Cardiac muscle cell (in vitro differentiated cells and primary cell): ENCODE results near the gene OTOF. TPM values are rescaled to one million over a fixed set of nuclear protein-coding genes. Genes with fewer than 3 reads are reported as not detected.

ENCODE experiments used
- DNase-seq, 2 donors: peaks; one replicate each; pipeline versions ENCODE4 v3.0.0 to v3.0.0-alpha.2; 2010 to 2017; ENCODE audit warnings: low read depth in 1 of 2, low spot score in 1 of 2
- H3K27ac ChIP-seq: fragments of 200-600 bp; sonication (generic); 2 replicates; pipeline ENCODE4 v1.5.1; 2016
- H3K27me3 ChIP-seq: fragments of 200-600 bp; sonication (generic); 2 replicates; pipeline ENCODE4 v1.6.0; 2016; ENCODE audit warnings: control low read depth
- H3K36me3 ChIP-seq: fragments of 200-600 bp; sonication (generic); 2 replicates; pipeline ENCODE4 v1.5.1; 2016; ENCODE audit warnings: control low read depth
- H3K4me1 ChIP-seq: fragments of 200-600 bp; sonication (generic); 2 replicates; pipeline ENCODE4 v1.8.1; 2017; ENCODE audit warnings: low read depth, mild to moderate bottlenecking, mixed run types
- H3K4me3 ChIP-seq: fragments of 200-600 bp; sonication (generic); 2 replicates; pipeline ENCODE4 v1.5.1; 2016; ENCODE audit warnings: mild to moderate bottlenecking
- H3K9me3 ChIP-seq: fragments of 200-600 bp; sonication (generic); 2 replicates; pipeline ENCODE4 v1.5.1; 2017; ENCODE audit warnings: low read depth, mild to moderate bottlenecking, control low read depth
- polyA plus RNA-seq: library from polyadenylated mRNA; unstranded; fragments of >200 nt; fragmentation: Nextera tagmentation; extraction: Ambion mirVana; gene quantifications from 2 replicates; pipeline ENCODE4 v1.2.1, GENCODE V29; 2016
- total RNA-seq: library from RNA; depleted of rRNA; stranded (reverse); fragments of >200 nt; gene quantifications from 2 replicates; pipeline ENCODE4 v1.2.3, GENCODE V29; 2016
- TF ChIP-seq, protein P1 (sequence below): IDR thresholded peaks from 2 replicates; pipeline ENCODE4 v1.5.1; 2012; ENCODE audit warnings: low read depth, mild to moderate bottlenecking, low read length

The OTOF gene
- total and polyA plus RNA-seq, 2 experiments from 2014 or later: not detected

DNA sequence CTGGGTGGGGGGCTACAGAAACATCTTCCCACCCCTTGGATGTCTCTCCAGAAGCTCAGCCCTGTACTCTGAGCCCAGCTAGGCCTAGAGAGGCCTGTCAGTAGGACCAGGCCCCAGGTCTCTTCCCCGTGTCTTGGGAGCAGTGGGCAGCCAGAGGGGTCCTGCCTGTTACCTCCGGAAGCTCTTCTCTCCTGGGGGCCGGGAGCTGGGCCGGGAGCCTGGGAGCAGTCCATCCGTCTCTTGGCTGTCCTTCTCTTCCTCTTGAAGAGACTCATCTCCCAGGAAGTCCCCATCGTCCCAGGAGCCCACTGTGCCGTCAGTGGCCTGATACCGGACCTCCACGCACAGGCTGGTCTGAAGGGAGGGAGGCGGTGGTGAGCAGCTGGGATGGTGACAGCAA lies 38.3 kb upstream of the OTOF start:
- H3K9me3 ChIP-seq: no peaks in the 10 kb centered on the region
- DNase-seq: no peak
- no peak overlapping the region for H3K27ac ChIP-seq
- TF ChIP-seq, protein P1, sequence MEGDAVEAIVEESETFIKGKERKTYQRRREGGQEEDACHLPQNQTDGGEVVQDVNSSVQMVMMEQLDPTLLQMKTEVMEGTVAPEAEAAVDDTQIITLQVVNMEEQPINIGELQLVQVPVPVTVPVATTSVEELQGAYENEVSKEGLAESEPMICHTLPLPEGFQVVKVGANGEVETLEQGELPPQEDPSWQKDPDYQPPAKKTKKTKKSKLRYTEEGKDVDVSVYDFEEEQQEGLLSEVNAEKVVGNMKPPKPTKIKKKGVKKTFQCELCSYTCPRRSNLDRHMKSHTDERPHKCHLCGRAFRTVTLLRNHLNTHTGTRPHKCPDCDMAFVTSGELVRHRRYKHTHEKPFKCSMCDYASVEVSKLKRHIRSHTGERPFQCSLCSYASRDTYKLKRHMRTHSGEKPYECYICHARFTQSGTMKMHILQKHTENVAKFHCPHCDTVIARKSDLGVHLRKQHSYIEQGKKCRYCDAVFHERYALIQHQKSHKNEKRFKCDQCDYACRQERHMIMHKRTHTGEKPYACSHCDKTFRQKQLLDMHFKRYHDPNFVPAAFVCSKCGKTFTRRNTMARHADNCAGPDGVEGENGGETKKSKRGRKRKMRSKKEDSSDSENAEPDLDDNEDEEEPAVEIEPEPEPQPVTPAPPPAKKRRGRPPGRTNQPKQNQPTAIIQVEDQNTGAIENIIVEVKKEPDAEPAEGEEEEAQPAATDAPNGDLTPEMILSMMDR: no peak
- H3K36me3 ChIP-seq: no peaks in the 10 kb centered on the region
- peaks cover 13% of the 10 kb centered on the region for H3K27me3 ChIP-seq
- no peaks in the 10 kb centered on the region for H3K4me1 ChIP-seq
- no peak overlapping the region for H3K4me3 ChIP-seq

DNA sequence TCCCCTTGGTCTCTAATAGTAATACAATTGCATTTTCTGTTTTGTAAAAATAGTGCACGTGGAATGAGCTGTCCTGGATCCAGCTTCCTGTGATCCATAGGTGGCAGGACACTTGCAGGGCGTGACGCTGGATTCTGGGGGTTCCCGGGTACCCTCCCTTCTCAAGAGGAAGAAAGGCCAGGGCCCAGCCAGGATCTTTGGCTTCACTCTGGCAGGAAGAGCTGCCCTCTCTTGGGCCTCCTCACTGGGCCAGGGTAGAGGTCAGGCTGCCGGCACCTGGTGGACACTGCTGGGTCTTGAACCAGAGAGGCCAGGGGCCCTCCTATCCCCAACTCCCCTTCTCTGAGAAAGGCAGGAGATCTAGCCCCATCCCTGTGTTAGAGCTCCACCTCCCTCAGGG lies 37.8 kb upstream of the OTOF start:
- H3K9me3 ChIP-seq: no peaks in the 10 kb centered on the region
- no peak overlapping the region for H3K27ac ChIP-seq
- H3K4me3 ChIP-seq: no peak overlapping the region
- H3K36me3 ChIP-seq: no peaks in the 10 kb centered on the region
- TF ChIP-seq, protein P1: no peak
- DNase-seq: no peak
- H3K4me1 ChIP-seq: no peaks in the 10 kb centered on the region
- H3K27me3 ChIP-seq: peaks cover 10% of the 10 kb centered on the region

DNA sequence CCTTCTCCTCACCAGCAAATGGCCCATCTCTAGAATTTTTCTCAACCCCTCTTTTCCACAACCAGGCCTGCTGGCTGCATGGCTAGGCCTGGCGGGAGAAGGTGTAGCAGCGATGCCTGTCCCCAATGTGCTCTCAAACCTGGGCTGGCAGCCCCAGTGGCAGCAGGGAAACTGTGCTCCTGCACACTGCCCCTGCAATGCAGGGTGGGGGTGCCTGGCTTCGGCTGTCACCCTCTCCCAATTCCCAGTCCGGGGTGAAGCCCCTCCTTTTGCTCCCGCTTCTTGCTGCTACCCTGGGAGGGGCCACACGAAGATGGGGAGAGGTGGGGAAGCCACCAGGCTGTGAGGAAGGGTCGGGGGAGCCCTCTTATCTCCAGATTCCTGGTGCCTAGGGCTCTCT lies 36.1 kb upstream of the OTOF start:
- Histone ChIP-seq H3K27me3 (peaks cover 7% of the 10 kb centered on the region), H3K9me3 (no peaks in the 10 kb centered on the region), H3K4me1 (no peaks in the 10 kb centered on the region), H3K27ac (no peak overlapping the region), H3K36me3 (no peaks in the 10 kb centered on the region), H3K4me3 (no peak overlapping the region)
- no peak for DNase-seq
- TF ChIP-seq, protein P1: no peak

DNA sequence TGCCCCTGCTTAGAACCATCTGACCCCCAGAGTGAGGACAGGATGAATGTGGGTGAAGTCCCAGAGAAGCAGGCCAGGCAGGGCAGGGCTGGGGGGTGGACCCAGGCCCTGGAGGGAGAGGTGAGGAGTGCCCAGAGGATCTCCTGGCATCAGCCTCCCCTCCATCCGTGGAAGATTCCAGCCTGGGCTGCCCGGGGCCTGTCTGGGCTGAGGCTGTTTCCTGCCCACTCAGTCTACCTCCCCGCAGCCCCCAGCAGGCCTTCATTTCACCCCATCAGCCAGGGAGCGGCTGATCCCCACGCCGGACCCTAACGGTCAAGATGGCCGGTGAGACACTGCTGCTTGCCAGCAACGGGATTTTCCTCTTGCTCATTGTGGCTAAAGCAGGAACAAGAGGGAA lies 35.3 kb upstream of the OTOF start:
- Histone ChIP-seq H3K27me3 (peaks cover 9% of the 10 kb centered on the region), H3K36me3 (no peaks in the 10 kb centered on the region), H3K9me3 (no peaks in the 10 kb centered on the region), H3K4me3 (no peak overlapping the region), H3K27ac (no peak overlapping the region), H3K4me1 (no peaks in the 10 kb centered on the region)
- TF ChIP-seq, protein P1: no peak
- DNase-seq: no peak

DNA sequence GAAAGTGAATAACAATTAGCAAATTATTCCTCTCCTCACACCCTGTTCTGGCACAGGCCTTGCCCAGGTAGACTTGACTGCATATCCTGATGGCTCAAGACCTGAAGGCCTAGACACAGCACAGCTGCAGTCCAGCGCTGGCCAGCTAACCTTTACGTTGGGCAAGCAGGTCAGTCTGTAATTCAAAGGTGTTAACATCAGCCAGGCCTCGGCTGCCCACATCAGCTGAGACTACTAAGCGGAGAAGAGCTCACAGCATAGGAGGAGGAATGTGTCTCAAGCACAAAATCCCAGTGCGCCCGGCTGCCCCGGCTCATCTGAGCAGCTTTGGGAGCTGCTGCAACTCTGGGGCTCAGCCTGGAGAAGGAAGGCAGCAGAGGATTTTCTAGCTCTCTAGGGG lies 33.5 kb upstream of the OTOF start:
- Histone ChIP-seq H3K4me3 (no peak overlapping the region), H3K9me3 (no peaks in the 10 kb centered on the region), H3K4me1 (no peaks in the 10 kb centered on the region), H3K36me3 (no peaks in the 10 kb centered on the region), H3K27ac (no peak overlapping the region), H3K27me3 (peaks cover 9% of the 10 kb centered on the region)
- DNase-seq: no peak
- TF ChIP-seq, protein P1: no peak

DNA sequence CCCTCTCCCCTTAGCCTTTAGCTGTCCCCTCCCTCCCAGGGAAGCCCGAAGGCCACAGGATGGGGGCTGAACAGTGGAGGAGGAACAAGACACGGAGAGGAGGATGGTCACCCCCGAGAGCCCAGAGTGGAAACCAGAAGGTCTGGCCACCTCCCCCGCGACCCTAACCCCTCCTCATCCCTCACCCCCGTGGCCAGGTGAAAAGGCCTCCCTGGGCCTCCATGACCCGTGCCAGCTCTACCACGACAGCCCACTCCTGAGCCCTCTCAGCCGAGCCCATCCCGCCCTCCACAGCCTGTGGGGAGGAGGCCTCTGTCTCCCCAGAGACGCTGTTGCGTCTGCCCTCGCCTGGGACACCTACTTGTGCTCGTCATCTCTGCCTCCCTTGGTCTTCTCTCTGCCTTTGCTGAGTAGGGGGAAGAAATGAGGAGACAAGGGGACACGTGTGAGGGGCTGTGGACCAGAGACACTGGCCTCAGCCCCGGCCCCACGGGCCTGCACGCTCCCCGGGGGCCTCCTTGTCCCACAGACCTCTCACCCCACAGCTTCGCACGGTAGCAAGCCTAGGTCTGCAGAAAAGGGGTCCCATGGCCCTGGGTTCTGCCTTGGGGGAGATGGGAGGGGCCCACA lies 32.5 kb upstream of the OTOF start:
- no peak overlapping the region for H3K27ac ChIP-seq
- H3K4me3 ChIP-seq: no peak overlapping the region
- DNase-seq: no peak
- H3K4me1 ChIP-seq: no peaks in the 10 kb centered on the region
- no peaks in the 10 kb centered on the region for H3K36me3 ChIP-seq
- H3K9me3 ChIP-seq: no peaks in the 10 kb centered on the region
- TF ChIP-seq, protein P1: no peak
- H3K27me3 ChIP-seq: peaks cover 9% of the 10 kb centered on the region
